Measurements from ENCODE around the gene MARK3. TPM values are rescaled to one million over a fixed set of nuclear protein-coding genes. Genes with fewer than 3 reads are reported as not detected.
A peak's percentile ranks its signal among the peaks of the same experiment; 100 is the strongest.

The MARK3 gene
- total RNA-seq, 4 donors from 2014 or later = 44.4 to 112 (median 67.5) TPM

DNA sequence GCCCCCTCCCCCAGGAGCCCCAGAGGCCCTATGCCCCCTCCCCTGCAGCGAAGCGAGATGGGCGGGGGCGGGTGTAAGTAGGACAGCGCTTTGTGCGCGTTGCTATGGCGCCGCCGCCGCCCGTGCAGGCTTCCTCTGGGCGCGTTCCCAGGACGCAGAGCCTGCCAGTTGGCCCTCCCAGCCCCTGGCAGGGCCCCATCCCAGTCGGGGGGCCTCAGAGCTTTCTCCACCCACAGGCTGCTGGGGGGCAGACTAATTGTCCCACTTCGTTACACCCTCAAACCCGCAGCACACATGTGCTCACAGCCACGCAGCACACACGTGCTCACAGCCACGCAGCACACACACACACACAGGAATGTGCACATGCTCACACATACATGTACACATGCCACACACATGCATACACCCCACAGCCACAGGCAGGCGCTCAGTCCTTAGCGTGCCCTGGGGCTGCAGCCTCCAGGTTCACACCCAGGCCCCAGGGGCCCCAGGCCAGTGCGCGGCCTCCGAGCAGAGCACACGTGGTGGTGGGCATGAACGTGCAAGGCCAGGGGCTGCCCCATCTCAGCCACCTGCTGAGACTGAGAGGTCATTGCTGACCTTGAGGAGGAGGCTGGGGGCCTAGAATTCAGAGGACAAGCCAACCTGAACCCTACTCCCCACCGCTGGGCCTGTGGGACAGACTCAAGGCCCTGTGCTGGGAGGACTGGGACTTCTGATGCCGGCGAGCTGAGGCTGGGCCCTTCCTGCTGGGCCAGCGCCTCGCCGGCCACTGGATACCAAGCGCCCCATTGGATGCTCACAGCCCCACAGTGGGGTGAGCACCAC, 159.4 kb downstream of the MARK3 start:
- intact Hi-C loops (cut with DNase I) = loop anchor here (5.0 kb wide), 1 partner anchor 42 kb away; no protein-coding TSS in a partner anchor
- Histone ChIP-seq H3K9me3 (no peaks in the 10 kb centered on the region), H3K4me1 (peaks cover 60 to 85% (median 62%) of the 10 kb centered on the region in 3 donors), H3K4me3 (no peak overlapping the region), H3K36me3 (no peaks in the 10 kb centered on the region), H3K27me3 (no peaks in the 10 kb centered on the region), H3K27ac (peak overlapping the region in 3 of 4 donors; percentile 21 to 85 (median 79))
- TF ChIP-seq POLR2A (IDR thresholded peaks at IDR 0.05) = no peak
- TF ChIP-seq, protein P1, sequence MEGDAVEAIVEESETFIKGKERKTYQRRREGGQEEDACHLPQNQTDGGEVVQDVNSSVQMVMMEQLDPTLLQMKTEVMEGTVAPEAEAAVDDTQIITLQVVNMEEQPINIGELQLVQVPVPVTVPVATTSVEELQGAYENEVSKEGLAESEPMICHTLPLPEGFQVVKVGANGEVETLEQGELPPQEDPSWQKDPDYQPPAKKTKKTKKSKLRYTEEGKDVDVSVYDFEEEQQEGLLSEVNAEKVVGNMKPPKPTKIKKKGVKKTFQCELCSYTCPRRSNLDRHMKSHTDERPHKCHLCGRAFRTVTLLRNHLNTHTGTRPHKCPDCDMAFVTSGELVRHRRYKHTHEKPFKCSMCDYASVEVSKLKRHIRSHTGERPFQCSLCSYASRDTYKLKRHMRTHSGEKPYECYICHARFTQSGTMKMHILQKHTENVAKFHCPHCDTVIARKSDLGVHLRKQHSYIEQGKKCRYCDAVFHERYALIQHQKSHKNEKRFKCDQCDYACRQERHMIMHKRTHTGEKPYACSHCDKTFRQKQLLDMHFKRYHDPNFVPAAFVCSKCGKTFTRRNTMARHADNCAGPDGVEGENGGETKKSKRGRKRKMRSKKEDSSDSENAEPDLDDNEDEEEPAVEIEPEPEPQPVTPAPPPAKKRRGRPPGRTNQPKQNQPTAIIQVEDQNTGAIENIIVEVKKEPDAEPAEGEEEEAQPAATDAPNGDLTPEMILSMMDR (IDR thresholded peaks at IDR 0.05) = peak in 1 of 6 experiments; percentile 8
- DNase-seq = no peak
- 35% methylated on average over 24 of the region's 35 CpGs; no CpG with 5 or more reads in 1 of the 2 donors for WGBS, 2 donors

DNA sequence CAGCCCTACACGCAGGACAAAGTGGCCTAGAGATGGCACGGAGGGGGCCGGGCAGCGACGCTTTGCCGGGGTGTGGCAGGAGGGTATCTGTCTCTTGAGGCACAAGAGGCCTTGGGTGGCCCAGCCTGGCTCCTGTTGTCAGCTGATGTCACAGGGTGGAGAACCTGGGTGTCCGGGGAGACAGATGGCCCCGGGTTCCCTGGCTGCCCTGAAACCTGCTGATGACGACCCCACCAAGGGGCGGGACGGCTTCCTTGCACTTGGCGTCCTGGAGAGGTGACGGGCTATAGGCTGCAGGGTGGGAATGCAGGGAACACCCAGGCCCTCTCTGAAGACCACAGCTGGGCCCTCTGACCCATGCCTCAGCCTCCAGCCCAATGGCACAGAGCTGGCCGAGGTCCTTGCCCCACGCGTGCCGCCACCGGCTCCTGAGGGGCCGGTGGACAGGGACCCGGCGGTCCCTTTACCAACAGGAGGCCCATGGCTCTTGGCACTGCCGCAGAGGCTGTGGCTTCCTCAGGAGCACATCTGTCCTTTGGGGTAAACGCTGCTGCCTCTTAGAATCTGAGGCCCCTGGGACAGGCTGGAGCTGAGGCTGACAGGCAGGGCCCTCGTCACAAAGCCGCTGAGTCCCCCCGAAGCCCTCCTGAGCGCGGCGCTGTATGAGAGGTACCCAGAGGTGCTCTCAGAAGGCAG, 160.2 kb downstream of the MARK3 start:
- TF ChIP-seq, protein P1 (IDR thresholded peaks at IDR 0.05) = no peak
- TF ChIP-seq POLR2A (IDR thresholded peaks at IDR 0.05) = no peak
- H3K27me3 ChIP-seq = no peaks in the 10 kb centered on the region
- H3K27ac ChIP-seq = peak overlapping the region in 2 of 4 donors; percentile 21 to 85
- H3K4me1 ChIP-seq = peaks cover 62 to 85% (median 64%) of the 10 kb centered on the region in 3 donors
- H3K36me3 ChIP-seq = no peaks in the 10 kb centered on the region
- intact Hi-C loops (cut with DNase I) = loop anchor here (5.0 kb wide), 1 partner anchor 43 kb away; no protein-coding TSS in a partner anchor
- DNase-seq = no peak
- H3K9me3 ChIP-seq = no peaks in the 10 kb centered on the region
- no peak overlapping the region for H3K4me3 ChIP-seq
- 77% methylated on average over 5 of the region's 29 CpGs; no CpG with 5 or more reads in 1 of the 2 donors for WGBS, 2 donors

DNA sequence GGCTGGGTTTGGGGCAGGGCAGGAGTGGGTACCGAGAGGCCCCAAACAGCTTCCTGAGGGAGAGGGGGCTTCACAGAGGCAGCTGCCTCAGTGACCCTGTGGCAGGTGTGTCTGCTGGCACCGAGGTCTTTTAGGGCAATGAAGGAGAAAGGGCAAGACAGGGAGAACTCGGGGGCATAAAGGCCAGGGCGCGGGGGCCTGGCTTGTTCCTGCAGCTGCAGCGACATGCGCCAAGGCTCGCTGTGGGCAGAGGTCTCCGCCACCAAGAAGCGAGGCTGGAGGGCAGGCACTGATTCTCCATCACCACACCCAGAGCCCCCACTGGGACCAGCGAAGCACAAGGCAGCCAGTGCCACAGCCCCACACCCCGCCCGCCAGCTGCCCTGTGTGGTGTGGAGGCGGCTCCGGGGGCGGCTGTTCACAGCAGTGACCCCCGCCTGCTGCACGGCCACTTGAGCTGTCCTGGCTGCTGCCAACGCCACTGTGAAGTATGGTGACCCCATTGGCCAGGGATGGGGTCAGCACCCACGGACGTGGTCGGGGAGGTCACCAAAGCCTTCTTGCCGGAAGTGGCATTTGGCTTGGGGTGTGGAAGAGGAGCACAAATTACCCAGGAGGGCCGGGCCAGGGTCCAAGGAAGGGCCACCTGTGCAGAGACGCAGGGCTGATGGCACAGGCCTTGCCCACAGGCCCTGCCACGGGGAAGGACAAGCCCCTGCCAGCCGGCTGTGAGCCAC, 160.9 kb downstream of the MARK3 start:
- DNase-seq = no peak

DNA sequence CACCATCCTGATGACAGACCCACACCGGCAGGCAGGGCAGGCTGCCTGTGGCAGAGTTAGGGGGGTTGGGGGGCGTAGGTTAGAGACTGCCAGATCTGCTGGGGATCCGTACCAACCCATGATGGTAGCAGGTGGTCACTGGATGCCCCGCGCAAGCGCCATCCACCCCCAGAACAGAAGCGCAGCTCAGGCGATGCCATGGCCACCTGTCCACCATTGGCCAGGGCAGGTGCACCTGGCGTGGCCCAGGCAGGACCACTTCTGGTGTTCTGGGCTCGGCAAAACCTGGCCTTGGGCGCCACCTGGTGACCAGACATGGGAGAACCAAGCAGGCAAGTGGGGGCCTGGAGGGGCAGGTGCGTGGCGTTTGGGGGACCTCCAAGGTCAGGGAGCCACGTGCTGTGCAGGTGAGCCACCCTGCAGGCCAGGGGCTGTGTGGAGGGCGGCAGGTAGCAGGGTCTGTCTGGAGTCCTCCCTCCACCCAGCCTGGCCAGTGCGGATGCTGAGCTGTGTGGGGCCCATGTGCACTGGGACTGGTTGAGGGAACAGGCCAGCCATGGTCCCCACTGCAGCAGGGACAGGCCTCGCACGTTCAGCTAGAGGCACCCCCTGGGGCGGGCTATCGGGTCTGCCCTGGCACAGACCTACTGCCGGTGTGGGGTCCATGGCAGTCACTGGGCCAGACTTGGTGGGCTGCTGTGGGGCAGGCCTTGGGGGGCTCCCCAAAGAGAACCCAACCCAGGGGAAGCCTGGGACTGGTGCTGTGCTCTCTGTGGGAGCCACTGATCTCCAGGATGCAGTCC, 161.6 kb downstream of the MARK3 start:
- H3K4me1 ChIP-seq = peaks cover 57 to 85% (median 62%) of the 10 kb centered on the region in 3 donors

More for the DNA sequence above, 160.9 kb downstream of the MARK3 start:
- peaks cover 62 to 85% (median 64%) of the 10 kb centered on the region in 3 donors for H3K4me1 ChIP-seq
- H3K4me3 ChIP-seq = no peak overlapping the region
- no peaks in the 10 kb centered on the region for H3K9me3 ChIP-seq
- H3K27me3 ChIP-seq = no peaks in the 10 kb centered on the region
- no peak overlapping the region for H3K27ac ChIP-seq
- no peak for TF ChIP-seq POLR2A (IDR thresholded peaks at IDR 0.05)
- TF ChIP-seq, protein P1 (IDR thresholded peaks at IDR 0.05) = no peak
- intact Hi-C loops (cut with DNase I) = loop anchor here (5.0 kb wide), 1 partner anchor 44 kb away; no protein-coding TSS in a partner anchor
- WGBS, 2 donors = 68 to 78% methylated on average over 8 to 14 of the region's 27 CpGs
- H3K36me3 ChIP-seq = no peaks in the 10 kb centered on the region

More for the DNA sequence above, 161.6 kb downstream of the MARK3 start:
- DNase-seq = no peak
- TF ChIP-seq, protein P1 (IDR thresholded peaks at IDR 0.05) = peak; percentile 77 to 90 (median 84)
- TF ChIP-seq POLR2A (IDR thresholded peaks at IDR 0.05) = no peak
- intact Hi-C loops (cut with DNase I) = loop anchor here (5.0 kb wide), 1 partner anchor 45 kb away; no protein-coding TSS in a partner anchor
- H3K27me3 ChIP-seq = no peaks in the 10 kb centered on the region
- 21% methylated on average over 6 of the region's 21 CpGs; no CpG with 5 or more reads in 1 of the 2 donors for WGBS, 2 donors
- no peak overlapping the region for H3K4me3 ChIP-seq
- H3K36me3 ChIP-seq = no peaks in the 10 kb centered on the region
- H3K9me3 ChIP-seq = no peaks in the 10 kb centered on the region
- no peak overlapping the region for H3K27ac ChIP-seq
